Kidney glomerular epithelial cell (primary cell): Measurements from ENCODE around the gene GRIN2D.

Experiments used
- DNase-seq: peaks from one replicate; lab custom pipeline; 2025; lab: John Stamatoyannopoulos, UW

The GRIN2D gene

DNA sequence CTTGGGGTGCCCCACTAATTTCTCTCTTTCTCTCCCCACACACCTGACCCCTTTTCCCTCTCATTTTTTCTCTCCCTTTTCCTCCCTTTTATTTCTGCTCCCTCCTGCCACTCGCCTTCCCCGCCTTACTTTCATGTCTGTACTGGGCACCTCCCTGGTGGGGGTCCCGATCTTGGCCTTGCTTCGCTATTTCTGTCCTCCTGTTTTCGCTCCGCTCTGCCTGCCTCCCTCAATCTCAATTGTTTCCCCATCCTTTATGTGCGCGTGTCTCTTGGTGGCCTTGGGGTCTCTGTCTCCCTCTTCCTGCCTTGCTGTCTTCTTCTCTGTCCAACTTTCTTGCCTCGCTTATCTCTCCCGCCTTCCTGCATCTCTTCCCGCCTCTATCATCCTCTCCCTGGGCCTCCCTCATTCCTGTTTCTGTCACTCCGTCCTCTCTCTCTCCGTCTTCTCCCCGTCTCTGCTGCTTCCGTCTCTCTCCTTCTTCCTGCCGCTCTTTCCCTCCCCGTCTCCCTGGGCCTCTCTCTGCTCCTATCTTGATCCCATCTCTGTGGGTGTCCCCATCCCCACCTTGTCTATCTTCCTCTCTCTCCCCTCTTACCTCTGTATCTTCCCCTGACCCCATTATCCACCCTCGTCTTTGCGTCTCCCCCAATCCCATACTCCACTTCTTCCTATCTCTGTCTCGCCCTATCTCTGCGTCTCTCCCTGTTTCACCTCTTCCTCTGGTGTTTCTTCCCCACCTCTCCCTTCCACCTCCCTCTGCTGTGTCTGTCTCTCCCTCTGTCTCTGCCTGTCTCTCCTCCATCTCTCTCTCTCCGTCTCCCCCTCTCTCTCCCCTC is 4.0 kb downstream of the GRIN2D start:
- no peak for DNase-seq

DNA sequence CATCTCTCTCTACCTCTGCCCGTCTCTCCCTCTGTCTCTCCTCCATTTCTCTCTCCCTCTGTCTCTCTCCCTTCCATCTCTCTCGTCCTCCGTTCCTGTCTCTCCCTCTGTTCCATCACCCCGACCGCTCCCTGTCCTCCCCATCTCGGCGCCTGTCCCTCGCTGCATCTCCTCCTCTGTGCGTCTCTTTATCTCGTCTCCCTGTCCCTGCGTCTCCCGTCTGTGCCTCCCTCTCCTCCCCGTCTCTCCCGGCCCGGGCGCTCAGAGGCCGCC is 4.6 kb downstream of the GRIN2D start:
- DNase-seq: no peak

DNA sequence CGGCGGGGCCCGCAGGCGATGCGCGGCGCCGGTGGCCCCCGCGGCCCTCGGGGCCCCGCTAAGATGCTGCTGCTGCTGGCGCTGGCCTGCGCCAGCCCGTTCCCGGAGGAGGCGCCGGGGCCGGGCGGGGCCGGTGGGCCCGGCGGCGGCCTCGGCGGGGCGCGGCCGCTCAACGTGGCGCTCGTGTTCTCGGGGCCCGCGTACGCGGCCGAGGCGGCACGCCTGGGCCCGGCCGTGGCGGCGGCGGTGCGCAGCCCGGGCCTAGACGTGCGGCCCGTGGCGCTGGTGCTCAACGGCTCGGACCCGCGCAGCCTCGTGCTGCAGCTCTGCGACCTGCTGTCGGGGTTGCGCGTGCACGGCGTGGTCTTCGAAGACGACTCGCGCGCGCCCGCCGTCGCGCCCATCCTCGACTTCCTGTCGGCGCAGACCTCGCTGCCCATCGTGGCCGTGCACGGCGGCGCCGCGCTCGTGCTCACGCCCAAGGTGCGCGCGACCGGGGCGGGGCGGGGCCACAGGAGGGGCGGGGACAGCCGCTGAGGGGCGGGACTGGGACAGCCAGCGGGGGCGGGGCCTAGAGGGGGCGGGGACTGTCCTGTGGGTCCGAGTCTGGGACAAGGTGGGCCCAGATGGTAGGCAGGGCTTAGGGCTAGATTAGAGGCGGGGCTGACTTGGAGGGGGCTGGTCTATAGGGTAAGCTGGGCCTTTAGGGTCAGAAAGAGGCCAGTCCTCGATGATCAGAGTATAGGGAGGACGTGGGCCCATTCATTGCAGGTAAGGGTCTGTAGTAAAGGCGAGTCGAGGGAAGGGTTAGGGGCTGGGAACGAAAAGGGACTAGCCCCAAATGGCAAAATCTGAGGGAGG is 5.1 kb downstream of the GRIN2D start:
- no peak for DNase-seq

DNA sequence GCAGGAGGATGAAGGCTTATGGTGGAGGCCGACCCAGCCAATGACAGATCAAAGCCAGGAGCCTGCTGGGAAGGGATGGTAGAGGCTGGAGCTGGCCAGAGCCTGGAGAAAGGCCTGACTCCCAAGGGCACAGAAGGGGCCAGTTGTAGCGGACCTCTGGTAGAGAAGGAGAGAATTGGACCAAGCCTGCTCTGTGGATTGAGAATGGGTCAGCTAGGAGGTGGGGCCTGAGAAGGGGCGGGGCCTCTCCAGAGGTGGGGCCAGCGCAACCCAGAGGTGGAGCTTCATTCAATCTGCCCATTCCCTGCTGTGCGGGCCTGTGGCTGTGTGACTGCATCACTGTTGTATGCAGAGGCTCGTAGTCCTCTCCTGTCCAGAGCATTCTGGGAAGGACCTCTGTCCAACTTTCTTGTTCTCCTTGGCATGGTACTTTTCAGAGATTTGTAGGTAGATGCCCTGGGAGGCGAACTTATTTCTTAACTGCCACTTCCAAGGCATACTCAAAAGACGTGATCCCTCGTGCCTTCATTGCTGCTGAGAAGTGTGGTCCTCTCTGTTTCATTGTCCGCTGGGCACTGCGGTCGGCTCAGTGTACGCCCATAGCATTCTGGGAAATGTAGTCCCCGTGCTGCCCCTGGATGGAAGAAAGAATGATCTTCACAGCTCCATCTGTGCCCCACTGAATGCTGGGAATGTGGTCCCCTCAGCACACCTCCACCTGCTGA is 6.7 kb downstream of the GRIN2D start:
- DNase-seq: no peak

DNA sequence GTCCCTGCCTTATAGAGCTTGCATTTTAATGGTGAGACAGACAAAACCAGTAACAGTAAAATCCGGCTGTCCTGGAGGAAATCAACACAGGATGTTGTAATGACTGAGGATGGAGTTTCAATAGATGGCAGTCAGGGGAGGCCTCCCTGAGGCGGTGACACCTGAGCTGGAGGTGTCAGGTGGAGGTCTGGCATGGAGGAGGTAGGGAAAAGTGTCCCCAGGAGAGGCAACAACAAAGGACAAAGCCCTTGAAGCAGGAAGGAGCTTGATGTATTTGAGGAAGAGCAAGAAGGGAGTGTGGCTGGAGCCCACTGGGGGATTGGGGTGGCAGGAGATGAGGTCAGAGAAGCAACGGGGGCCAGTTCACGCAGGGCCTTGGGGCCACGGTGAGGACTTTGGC is 7.8 kb downstream of the GRIN2D start:
- DNase-seq: no peak

DNA sequence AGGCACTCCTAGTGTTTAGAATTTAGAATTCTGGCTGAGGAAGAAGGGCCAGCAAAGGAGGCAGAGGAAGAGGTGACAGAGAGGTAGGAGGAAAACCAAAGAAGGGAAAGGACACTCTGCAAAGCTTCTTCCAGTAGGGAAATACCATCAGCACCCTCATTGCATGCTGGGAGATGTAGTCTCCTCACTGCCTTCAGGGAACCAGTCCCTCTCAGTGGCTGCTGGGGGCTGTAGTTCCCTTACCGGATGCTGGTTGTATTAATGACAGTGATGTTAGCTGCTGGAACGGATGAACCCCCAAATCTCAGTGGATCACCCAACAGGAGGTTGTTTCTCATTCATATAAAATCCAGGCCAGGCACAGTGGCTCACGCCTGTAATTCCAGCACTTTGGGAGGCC is 10.1 kb downstream of the GRIN2D start:
- DNase-seq: peak; percentile 27

DNA sequence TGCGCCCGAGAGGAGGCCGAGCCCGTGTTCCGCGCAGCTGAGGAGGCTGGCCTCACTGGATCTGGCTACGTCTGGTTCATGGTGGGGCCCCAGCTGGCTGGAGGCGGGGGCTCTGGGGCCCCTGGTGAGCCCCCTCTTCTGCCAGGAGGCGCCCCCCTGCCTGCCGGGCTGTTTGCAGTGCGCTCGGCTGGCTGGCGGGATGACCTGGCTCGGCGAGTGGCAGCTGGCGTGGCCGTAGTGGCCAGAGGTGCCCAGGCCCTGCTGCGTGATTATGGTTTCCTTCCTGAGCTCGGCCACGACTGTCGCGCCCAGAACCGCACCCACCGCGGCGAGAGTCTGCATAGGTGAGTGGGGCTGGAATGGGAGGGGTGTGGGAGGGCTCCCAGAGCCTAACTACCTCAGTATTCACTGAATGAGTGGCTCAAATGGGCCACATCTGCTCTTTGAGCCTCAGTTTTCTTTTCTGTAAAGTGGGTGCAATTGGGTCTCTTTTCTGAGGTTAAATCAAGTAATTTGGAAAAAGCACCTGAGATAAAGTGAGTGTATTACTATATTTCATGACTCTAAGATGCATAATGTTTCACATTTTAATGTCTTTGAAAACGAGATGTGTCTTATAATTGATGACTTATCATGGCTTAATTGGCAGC is 11.7 kb downstream of the GRIN2D start:
- no peak for DNase-seq

DNA sequence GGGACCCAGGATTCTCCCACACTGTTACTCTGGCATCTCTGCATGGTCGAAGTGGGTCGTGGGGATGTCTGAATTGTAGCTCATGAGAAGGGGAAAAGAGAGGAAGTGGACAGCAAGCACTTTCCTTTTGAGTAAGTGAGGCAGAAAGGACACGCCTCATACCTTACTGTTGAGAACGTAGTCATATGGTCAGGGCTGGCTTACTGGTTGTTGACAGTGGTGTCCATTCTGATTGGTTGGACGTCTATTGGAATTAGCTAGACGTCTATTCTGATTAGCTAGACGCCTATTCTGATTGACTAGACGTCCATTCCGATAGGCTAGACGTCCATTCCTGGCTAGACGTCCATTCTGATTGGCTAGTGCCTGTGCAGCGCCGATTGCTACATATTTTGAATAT is 12.4 kb downstream of the GRIN2D start:
- no peak for DNase-seq

DNA sequence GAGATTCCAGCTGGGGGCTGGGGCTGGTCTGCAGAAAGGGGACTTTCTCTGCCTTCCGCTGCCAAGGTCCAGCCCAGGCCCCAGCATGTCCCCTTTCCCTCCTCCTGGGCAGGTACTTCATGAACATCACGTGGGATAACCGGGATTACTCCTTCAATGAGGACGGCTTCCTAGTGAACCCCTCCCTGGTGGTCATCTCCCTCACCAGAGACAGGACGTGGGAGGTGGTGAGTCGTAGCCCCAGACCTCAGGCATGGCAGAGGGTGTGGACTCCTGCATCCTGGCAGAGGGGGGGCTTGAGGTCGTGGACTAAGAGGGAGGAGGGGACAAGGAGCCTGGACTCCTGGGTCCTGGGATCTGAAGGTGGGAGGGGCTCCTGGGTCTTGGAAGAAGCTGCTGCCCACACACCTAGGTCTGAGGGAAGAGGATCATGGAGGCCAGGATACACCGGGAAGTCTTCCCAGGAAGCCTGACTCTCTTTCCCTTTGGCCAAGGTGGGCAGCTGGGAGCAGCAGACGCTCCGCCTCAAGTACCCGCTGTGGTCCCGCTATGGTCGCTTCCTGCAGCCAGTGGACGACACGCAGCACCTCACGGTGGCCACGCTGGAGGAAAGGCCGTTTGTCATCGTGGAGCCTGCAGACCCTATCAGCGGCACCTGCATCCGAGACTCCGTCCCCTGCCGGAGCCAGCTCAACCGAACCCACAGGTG is 20.6 kb downstream of the GRIN2D start:
- no peak for DNase-seq

DNA sequence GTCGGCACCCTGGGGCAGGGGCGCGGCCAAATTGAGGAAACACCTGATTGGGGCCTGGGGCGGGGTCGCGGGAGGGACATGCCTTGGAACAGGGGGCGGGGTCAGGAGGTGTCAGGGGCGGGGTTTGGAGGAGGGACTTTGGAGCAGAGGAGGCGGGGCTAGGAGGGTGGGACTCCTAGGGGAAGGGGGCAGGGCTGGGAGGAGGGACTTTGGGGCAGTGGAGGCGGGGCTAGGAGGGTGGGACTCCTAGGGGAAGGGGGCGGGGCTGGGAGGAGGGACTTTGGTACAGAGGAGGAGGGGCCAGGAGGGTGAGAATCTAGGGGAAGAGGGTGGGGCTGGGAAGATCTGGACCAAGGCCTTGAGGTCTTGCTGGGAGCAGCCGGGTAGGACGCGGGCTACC is 21.9 kb downstream of the GRIN2D start:
- DNase-seq: no peak

DNA sequence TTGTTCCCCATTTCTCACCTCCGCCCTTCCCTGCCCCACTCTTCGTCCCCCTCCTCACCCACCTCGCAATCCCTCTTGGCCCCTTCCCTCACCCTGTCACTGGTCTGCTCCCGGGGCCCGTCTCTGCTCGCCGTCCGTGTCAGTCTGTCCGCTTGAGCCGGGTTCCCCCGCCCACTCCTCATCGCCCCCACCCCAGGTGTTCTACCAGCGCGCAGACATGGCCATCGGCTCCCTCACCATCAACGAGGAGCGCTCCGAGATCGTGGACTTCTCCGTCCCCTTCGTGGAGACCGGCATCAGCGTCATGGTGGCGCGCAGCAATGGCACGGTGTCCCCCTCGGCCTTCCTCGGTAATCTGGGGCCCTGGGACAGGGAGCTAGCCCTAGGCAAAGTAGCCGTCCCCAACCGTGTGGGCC is 22.3 kb downstream of the GRIN2D start:
- DNase-seq: no peak

DNA sequence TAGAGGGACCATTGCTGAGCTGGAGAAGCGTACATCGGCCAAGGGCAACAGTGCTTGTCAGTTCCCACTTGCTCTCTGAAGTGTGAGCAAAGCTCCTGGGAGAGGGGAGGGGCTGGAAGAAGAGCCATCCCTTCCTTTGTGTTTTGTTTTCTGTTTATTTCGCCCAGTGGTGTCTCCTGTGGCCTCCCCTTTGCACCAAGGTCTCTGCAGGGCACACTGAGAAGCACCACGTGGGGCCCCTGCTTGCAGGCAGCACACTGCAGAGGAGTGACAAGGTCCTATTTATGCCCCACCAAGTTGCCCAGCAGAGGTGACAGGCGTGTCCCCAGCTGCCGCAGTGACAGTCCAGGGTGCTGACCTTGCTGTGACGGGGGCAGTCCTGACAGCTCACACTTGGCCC is 24.0 kb downstream of the GRIN2D start:
- DNase-seq: no peak

DNA sequence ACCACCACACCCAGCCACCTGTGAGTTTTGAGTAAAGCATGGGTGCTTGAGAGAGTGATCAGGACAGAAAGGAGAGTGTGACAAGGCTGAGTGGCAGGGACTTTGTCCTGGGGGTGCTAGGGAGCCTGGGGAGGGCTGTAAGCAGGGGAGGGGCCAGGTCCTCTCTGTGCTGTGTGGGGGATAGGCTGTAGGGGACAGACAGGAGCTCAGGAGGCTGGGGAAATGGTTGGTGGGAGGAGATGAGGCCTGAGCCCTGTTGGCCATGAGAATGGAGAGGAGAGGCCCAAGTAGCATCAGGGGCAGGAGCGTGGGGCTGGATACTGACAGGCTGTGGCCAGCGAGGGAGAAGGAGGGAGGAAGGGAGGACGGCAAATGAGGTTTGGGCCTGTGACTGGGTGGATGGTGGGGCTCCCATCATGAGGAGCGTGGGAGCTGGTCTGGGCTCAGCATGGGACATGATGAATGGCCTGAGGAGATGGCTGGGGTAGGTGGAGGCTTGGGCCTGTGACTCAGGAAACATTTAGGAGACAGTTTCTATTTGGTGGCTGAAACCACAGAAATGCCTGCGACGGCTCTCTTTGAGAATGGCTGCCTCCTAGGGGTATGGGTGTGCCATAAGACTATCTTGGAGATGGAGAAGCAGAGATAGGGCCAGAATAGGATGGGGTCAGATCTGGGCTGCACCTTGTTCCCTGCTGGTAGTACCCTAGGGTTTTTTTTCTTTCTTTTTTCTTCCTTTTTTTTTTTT is 25.0 kb downstream of the GRIN2D start:
- no peak for DNase-seq

DNA sequence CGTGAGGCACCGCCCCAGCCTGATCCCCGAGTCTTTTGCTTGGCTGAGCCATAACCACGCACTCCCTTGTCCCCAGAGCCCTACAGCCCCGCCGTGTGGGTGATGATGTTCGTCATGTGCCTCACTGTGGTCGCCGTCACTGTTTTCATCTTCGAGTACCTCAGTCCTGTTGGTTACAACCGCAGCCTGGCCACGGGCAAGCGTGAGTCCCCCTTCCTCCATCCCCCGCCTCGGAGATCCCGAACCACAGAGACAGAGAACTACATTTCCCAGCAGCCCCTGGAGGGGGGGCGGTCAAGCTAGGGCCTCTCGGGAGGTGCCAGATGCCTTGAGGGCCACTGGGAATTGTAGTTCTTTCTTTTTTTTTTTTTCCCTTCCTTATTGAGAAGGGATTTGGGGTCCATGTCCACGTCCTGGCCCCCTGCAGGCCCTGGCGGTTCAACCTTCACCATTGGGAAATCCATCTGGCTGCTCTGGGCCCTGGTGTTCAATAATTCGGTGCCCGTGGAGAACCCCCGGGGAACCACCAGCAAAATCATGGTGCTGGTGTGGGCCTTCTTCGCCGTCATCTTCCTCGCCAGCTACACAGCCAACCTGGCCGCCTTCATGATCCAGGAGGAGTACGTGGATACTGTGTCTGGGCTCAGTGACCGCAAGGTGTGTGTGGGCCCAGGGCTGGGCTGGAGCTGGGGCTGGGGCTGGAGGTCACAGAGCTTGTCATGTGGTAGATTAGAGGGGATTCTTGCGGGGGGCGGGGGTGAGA is 25.9 kb downstream of the GRIN2D start:
- no peak for DNase-seq

DNA sequence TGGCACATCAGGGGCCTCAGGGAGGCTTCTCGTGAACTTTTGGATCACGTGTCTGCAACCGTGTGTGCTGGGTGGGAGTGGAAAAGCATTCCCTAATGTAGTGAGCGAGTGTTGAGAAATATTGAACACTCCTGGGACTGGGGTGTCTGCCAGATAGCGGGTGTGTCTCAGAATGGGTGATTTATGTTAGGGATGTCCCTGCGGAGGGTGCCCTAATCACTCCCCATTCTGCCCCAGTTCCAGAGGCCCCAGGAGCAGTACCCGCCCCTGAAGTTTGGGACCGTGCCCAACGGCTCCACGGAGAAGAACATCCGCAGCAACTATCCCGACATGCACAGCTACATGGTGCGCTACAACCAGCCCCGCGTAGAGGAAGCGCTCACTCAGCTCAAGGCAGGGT is 28.1 kb downstream of the GRIN2D start:
- no peak for DNase-seq

DNA sequence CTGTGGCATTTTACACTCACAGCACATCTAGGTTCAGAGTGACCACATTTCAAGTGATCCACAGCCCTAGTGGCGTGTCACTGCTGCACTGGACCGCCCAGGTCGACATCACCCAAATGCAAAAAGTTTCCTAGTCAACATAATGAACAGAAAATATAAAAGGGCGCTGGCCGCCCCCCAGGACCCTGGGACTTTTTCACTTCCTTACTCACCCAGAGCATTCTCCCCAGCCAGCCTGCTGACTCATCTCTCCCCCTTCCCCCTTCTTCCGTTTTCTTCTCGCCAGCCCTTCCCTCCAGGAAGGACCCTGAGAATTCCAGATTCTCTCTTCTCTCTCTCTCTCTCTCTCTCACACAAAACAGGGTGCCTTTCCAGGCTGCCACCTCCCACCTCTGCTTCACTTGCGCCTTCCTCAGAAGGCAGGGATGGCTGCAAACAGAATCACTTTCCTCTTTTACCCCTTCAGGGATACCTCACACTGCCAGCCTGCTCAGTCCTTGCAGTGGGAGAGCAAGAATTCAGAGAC is 31.3 kb downstream of the GRIN2D start:
- DNase-seq: peak; percentile 52

DNA sequence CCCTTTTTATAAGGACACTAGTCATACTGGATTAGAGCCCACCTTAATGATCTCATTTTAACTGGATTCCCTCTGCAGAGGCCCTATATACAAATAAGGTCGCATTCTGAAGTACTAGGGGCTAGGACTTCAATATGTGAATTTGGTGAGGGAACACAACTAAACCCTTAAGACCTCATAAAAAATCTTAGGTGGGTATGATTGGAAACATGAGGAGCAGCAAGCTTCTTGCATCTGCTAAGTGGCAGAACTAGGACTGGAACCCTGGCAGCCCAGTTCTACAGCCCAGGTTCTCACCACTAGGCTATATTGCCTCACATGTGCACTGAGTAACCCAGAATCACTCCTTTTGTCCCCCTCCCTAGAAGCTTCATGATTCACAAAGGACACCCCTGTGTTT is 35.2 kb downstream of the GRIN2D start:
- DNase-seq: no peak

DNA sequence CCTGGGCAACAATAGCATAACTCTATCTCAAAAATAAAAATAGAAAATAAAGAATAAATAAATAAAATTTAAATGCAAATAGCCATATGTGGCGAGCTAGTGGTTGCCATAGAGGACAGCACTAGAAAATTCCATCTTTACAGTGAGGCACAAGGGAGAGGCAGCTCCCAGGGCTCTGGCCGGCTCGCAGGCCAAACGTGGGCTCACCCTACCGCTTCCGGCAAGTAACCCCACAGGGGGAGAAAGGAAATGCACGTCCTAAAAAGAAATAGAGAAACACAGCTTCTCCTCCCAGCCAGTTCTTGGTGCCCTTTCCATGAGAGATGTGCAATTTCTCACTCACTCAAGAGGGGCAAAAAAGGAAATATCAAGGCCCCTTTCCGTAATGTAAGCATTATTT is 39.9 kb downstream of the GRIN2D start:
- no peak for DNase-seq

DNA sequence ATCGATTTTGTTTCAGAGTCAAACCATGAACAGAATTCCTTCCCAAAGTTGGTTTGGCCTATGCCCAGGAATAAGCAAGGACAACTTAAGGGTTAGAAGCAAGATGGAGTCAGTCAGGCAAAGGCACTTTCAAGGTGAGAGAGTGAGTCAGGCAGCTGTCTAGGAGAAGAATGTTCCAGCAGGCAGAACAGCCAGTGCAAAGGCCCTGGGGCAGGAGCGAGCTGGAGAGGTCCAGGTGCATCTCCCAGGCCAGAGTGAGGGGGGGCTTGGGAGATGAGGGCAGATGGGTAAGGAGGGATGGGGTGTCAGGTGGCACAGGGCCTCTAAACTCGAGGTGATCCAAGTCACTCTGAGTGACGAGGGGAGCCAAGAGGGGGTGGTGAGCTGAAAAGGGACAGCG is 43.1 kb downstream of the GRIN2D start:
- no peak for DNase-seq
